ENCODE results near the gene SLC29A2. TPM values are rescaled to one million over a fixed set of nuclear protein-coding genes. Genes with fewer than 3 reads are reported as not detected.

Gene SLC29A2
- polyA plus RNA-seq, 6 donors from 2014 or later, result 1.1 to 3.7 (median 2.4) TPM

DNA sequence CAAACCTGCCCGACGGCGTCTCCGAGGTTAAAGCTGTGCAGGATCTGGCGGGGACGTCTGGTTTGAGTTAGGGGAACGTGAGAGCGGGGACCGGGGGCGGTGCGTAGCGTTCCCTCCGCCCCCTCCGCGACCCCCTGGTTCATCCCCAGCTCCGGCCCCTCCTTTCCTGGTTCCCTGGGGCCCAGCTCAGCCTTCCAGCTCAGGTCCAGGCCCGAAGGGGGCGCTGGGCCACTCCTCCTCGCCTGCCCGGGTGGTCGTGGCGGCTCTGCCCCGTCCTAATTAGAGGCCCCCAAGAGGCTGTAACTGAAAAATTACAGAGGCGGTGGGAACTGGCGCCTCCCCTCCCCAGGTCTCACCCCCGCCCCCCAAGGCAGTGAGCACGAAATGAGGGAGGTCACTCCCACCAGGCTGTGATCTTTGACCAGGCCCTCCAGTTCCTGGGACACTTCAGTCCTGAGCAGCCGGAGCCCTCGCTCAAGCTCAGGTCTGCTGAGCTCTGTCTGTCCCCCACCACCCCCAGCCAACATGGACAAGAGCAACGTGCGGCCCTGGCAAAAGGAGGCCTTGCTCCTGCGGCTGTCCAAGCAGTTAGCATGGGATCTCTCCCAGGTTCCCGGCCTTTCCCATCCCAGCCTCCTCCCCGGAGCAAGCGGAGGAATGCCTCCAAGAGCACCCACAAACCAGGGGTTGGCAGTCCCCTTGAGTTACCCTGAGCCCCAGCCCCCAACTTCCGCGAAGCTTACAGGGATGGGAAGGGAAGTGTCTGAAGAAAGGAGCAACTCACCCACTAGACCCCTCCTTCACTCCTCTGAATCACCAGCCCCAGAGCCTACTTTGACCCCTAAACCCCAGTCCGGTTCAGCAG is 58.0 kb downstream of the SLC29A2 start:
- Mint-ChIP-seq H3K9me3 (no peaks in the 10 kb centered on the region), H3K27me3 (no peaks in the 10 kb centered on the region), H3K4me3 (peak overlapping the region; percentile 80 to 99 (median 93)), H3K36me3 (no peaks in the 10 kb centered on the region), H3K4me1 (peaks cover 26 to 50% (median 39%) of the 10 kb centered on the region in 3 donors), H3K27ac (peak overlapping the region in 4 of 6 donors; percentile 49 to 99 (median 83))
- DNase-seq (no peak), ATAC-seq (ENCODE audit: low read depth in 2 of 2) (no peak)

DNA sequence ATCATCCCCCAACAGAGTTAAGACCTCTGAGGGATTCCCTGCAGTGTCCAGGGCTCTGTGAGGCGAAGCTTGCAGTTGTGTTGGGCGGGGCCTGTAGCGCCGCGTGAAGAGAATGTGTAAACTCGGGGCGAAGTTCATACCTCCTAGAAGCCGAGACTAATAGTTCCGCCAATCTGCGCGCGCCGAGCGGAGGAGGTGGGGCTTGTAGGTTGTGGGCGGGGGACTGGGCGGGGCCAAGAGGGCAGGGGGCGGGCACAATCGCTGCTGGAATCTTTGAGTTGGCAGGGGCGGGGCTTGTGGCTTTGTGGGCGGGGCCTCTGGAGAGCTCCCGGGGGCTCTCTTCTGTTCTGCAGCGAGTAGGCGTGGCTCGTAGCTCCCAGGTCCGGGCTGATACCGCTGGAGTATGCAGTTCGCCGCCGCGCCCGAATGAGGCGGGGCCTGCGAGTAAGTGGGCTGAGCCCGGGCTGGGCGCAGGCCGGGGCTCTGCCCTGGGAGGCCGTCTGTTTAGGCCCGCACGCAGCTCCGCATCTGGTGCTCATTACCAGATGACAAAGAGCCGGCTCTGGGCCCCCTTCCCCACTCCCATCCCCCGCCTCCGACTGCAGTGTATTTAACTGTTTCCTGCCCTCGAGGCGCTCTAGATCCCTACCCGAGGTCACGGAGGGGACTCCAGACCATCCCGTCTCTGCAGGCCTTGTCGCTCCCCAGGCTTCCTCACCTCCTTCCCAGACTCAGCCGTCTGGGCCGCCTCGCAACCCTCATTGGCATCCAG is 58.8 kb downstream of the SLC29A2 start:
- H3K27me3 Mint-ChIP-seq, result peaks cover under 1 to 2% (median 2%) of the 10 kb centered on the region in 3 donors
- DNase-seq (peak; percentile 96), ATAC-seq (ENCODE audit: low read depth in 2 of 2) (peak; percentile 59 to 61)
- peak overlapping the region; percentile 80 to 99 (median 96) for H3K4me3 Mint-ChIP-seq
- H3K9me3 Mint-ChIP-seq, result no peaks in the 10 kb centered on the region
- peaks cover 20 to 42% (median 31%) of the 10 kb centered on the region in 3 donors for H3K4me1 Mint-ChIP-seq
- no peaks in the 10 kb centered on the region for H3K36me3 Mint-ChIP-seq
- peak overlapping the region; percentile 84 to 99 (median 98) for H3K27ac Mint-ChIP-seq

Other genes with a start within 250 kb of the SLC29A2 start
- gene KLC2, start 114.1 kb downstream of the SLC29A2 start, polyA plus RNA-seq (ENCODE audit: low read depth in 6 of 6), result 1 to 10 TPM in 5 of 6 donors, under 1 TPM in 1; 0.17 to 9.3 (median 5.6) TPM
- gene RAB1B, start 103.1 kb downstream of the SLC29A2 start, polyA plus RNA-seq (ENCODE audit: low read depth in 6 of 6), result 10 to 100 TPM; 10.3 to 13.3 (median 12.2) TPM
- not detected for gene CNIH2, start 93.6 kb downstream of the SLC29A2 start, polyA plus RNA-seq (ENCODE audit: low read depth in 6 of 6)
- 10 to 100 TPM; 57.1 to 82.1 (median 66.0) TPM for gene YIF1A, start 82.6 kb downstream of the SLC29A2 start, polyA plus RNA-seq (ENCODE audit: low read depth in 6 of 6)
- not detected for gene TMEM151A, start 79.9 kb downstream of the SLC29A2 start, polyA plus RNA-seq (ENCODE audit: low read depth in 6 of 6)
- under 1 TPM in 5 of 6 donors, not detected in 1; 0.09 to 0.39 (median 0.24) TPM for gene CD248, start 54.7 kb downstream of the SLC29A2 start, polyA plus RNA-seq (ENCODE audit: low read depth in 6 of 6)
- 1 to 10 TPM in 1 of 6 donors, under 1 TPM in 2, not detected in 3; 0.11 to 3.1 (median 0.51) TPM for gene RIN1, start 35.3 kb downstream of the SLC29A2 start, polyA plus RNA-seq (ENCODE audit: low read depth in 6 of 6)
- gene BRMS1, start 26.7 kb downstream of the SLC29A2 start, polyA plus RNA-seq (ENCODE audit: low read depth in 6 of 6), result 10 to 100 TPM; 56.2 to 81.6 (median 73.0) TPM
- gene B4GAT1, start 24.1 kb downstream of the SLC29A2 start, polyA plus RNA-seq (ENCODE audit: low read depth in 6 of 6), result 1 to 10 TPM; 2.9 to 7.7 (median 5.2) TPM
- gene NPAS4, start 49.3 kb upstream of the SLC29A2 start, polyA plus RNA-seq (ENCODE audit: low read depth in 6 of 6), result not detected
- gene MRPL11, start 67.1 kb upstream of the SLC29A2 start, polyA plus RNA-seq (ENCODE audit: low read depth in 6 of 6), result 10 to 100 TPM; 69.1 to 95.1 (median 75.1) TPM
- gene PELI3, start 95.1 kb upstream of the SLC29A2 start, polyA plus RNA-seq (ENCODE audit: low read depth in 6 of 6), result 1 to 10 TPM; 4.7 to 9.4 (median 5.4) TPM
- 10 to 100 TPM; 22.8 to 36.1 (median 23.8) TPM for gene DPP3, start 108.7 kb upstream of the SLC29A2 start, polyA plus RNA-seq (ENCODE audit: low read depth in 6 of 6)
- gene BBS1, start 138.9 kb upstream of the SLC29A2 start, polyA plus RNA-seq (ENCODE audit: low read depth in 6 of 6), result 10 to 100 TPM in 2 of 6 donors, 1 to 10 TPM in 4; 3.2 to 13.8 (median 9.9) TPM
- gene ZDHHC24, start 174.3 kb upstream of the SLC29A2 start, polyA plus RNA-seq (ENCODE audit: low read depth in 6 of 6), result 10 to 100 TPM; 12.3 to 19.3 (median 17.0) TPM
- gene ACTN3, start 175.1 kb upstream of the SLC29A2 start, polyA plus RNA-seq (ENCODE audit: low read depth in 6 of 6), result not detected
- gene CTSF, start 196.8 kb upstream of the SLC29A2 start, polyA plus RNA-seq (ENCODE audit: low read depth in 6 of 6), result 10 to 100 TPM in 4 of 6 donors, 1 to 10 TPM in 2; 5.0 to 14.3 (median 11.4) TPM
- under 1 TPM in 2 of 6 donors, not detected in 4; 0.13 to 0.30 TPM for gene CCDC87, start 221.3 kb upstream of the SLC29A2 start, polyA plus RNA-seq (ENCODE audit: low read depth in 6 of 6)
- gene CCS, start 221.4 kb upstream of the SLC29A2 start, polyA plus RNA-seq (ENCODE audit: low read depth in 6 of 6), result 10 to 100 TPM; 51.8 to 87.8 (median 66.4) TPM
- 10 to 100 TPM; 68.0 to 97.2 (median 86.4) TPM for gene RBM14, start 244.9 kb upstream of the SLC29A2 start, polyA plus RNA-seq (ENCODE audit: low read depth in 6 of 6)

Data from naive B cell (primary cell).